Activated T-helper 9 cell treated with anti-CD3 and anti-CD28 coated beads, Interleukin-2, amount 50 U/mL, for 16 hours (primary cell): ENCODE data around the gene IL10.

Experiments
- DNase-seq: peaks from one replicate; pipeline ENCODE4 v3.0.0-alpha.2; 2020; ENCODE audit warnings: low read depth

The IL10 gene

GRCh38 chr1:206734499-206735142 lies 37.7 kb downstream of the IL10 start:
- DNase-seq = peak; percentile 62

- DNase-seq = no peak
Observed at GRCh38 chr1:206732992-206733391, 39.3 kb downstream of the IL10 start.

- no peak for DNase-seq
Observed at GRCh38 chr1:206732508-206732907, 39.8 kb downstream of the IL10 start.

- DNase-seq = no peak
Observed at GRCh38 chr1:206729507-206729906, 42.8 kb downstream of the IL10 start.

- DNase-seq = no peak
Observed at GRCh38 chr1:206729050-206729449, 43.2 kb downstream of the IL10 start.

GRCh38 chr1:206728697-206728987 lies 43.7 kb downstream of the IL10 start:
- DNase-seq = no peak

- DNase-seq = no peak
Observed at GRCh38 chr1:206727981-206728696, 44.2 kb downstream of the IL10 start.

- peak; percentile 28 for DNase-seq
Observed at GRCh38 chr1:206725109-206725963, 47.0 kb downstream of the IL10 start.

- DNase-seq = no peak
Observed at GRCh38 chr1:206723805-206724472, 48.4 kb downstream of the IL10 start.

GRCh38 chr1:206723462-206723804 lies 48.9 kb downstream of the IL10 start:
- DNase-seq = no peak

GRCh38 chr1:206722751-206723461 lies 49.4 kb downstream of the IL10 start:
- DNase-seq = no peak

- DNase-seq = no peak
Observed at GRCh38 chr1:206721454-206721853, 50.8 kb downstream of the IL10 start.

- DNase-seq = no peak
Observed at GRCh38 chr1:206719169-206719839, 53.0 kb downstream of the IL10 start.

GRCh38 chr1:206717674-206717989 lies 54.7 kb downstream of the IL10 start:
- DNase-seq = no peak
